Loucy (cell line): ENCODE data around the gene CLDN25.

ENCODE experiments used
- EZH2phosphoT487 ChIP-seq: fragments of 200-600 bp; IDR thresholded peaks from 2 replicates; pipeline ENCODE4 v1.6.1; 2018; ENCODE audit warnings: antibody characterized with exemption, mild to moderate bottlenecking, moderate library complexity, borderline replicate concordance
- TF ChIP-seq, protein P1 (sequence below): fragments of 200-600 bp; sonication (generic); conservative IDR thresholded peaks from 2 replicates; pipeline ENCODE4 v1.5.1; 2014; ENCODE audit warnings: mild to moderate bottlenecking, antibody characterized with exemption, low read length

DNA sequence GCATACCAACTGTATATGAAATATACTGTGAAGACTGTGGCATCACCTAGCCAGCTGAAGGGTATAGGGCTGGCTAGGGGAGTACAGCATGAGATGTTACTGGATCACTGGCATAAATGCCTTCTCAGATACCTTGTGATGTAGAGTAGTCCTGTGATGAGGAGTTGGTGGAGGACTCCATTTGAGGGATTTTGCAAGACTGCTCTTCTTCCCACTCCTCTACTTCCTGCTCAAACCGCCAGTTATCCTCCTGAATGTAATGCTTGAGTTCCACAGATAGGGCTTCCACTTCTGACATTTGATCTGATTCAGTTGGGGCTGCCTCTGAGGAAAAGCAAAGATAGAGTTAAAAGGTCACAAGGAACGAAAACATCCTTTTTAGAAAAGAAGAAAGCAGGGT, 29.3 kb downstream of the CLDN25 start:
- TF ChIP-seq, protein P1, sequence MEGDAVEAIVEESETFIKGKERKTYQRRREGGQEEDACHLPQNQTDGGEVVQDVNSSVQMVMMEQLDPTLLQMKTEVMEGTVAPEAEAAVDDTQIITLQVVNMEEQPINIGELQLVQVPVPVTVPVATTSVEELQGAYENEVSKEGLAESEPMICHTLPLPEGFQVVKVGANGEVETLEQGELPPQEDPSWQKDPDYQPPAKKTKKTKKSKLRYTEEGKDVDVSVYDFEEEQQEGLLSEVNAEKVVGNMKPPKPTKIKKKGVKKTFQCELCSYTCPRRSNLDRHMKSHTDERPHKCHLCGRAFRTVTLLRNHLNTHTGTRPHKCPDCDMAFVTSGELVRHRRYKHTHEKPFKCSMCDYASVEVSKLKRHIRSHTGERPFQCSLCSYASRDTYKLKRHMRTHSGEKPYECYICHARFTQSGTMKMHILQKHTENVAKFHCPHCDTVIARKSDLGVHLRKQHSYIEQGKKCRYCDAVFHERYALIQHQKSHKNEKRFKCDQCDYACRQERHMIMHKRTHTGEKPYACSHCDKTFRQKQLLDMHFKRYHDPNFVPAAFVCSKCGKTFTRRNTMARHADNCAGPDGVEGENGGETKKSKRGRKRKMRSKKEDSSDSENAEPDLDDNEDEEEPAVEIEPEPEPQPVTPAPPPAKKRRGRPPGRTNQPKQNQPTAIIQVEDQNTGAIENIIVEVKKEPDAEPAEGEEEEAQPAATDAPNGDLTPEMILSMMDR = no peak
- TF ChIP-seq EZH2phosphoT487 = no peak
